GM12873 (cell line): ENCODE results near the gene SLC39A11.

ENCODE experiments used
- CTCF ChIP-seq: IDR thresholded peaks from 2 replicates; pipeline ENCODE4 v1.5.1; 2012; ENCODE audit warnings: low read depth, mild to moderate bottlenecking, moderate library complexity, low read length, control low read depth; ENCODE audit not compliant: insufficient read depth; ENCODE audit errors: missing control alignments

Gene SLC39A11

DNA sequence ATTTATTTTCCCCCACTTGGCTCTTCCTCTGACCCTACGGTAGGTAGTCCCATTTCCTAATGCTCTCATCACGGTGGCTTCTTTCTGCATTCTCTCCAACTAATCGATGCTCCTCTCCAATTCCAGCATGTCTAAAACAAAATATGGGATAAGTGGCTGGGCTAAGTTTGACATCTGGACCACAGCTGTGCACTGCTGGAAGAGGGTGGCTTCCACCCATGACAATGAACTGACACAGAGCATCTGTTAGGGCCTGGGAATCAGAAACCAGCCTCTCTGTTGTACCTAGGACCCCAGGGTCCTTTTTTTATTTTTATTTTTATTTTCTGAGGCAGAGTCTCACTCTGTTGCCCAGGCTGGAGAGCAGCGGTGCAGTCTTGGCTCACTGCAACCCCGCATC, 29.0 kb upstream of the SLC39A11 start:
- no peak for TF ChIP-seq CTCF

- no peak for TF ChIP-seq CTCF
Observed at GRCh38 chr17:73119631-73120030, 27.1 kb upstream of the SLC39A11 start.

- no peak for TF ChIP-seq CTCF
Observed at GRCh38 chr17:73118951-73119391, 26.5 kb upstream of the SLC39A11 start.

DNA sequence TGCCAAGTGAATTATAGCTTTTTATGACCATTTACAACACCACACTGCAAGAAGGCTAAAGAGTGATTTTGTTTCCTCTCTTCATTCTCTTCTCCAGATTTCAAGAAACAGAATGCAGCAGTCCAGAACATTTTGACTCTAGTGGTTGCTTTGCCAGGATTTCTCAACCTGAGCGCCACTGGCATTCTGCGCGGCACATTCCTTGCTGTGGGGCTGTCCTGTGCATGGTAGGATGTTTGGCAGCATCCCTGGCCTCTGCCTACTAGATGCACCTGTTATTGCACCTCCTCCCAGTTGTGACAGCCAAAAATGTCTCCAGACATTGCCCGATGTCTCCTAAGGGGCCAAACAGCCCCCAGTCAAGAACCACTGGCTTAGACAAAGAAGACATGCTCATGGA, 25.7 kb upstream of the SLC39A11 start:
- no peak for TF ChIP-seq CTCF

DNA sequence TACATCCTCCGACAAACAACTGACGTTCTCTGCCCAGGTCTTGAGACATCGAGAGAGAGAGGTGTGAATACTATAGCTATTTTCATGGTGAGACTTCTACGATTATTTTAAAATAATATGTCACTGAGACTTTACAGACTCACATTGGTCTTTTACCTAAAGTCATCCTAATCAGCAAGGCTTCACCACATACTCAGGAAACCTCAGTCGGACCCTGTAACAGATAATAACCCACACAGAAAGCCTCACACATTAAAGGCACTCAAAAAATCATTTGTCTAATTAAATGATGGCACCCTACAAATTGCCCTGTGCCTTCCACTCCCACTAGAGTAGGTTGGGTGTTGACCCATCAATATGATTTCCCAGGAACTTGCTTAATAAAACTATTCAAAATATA, 19.8 kb upstream of the SLC39A11 start:
- no peak for TF ChIP-seq CTCF

DNA sequence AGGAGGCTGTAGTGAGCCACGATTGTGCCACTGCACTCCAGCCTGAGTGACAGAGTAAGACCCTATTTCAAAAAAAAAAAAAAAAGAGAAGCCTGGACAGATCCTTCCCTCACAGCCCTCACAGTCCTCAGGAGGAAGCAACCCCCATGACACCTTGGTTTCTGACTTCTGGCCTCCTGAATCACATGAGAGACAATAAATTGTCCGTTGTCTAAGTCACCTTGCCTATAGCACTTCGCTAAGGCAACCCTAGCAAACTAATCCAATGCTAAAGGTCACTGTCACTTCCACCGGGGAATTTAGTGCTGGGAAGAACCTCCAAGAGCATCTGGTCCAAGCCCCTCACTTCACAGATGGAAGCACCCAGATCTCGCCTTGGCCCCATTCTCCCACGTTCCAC, 18.9 kb upstream of the SLC39A11 start:
- TF ChIP-seq CTCF, result no peak

- TF ChIP-seq CTCF, result no peak
Observed at GRCh38 chr17:73107191-73107590, 14.7 kb upstream of the SLC39A11 start.
